A549 (cell line): ENCODE results near the gene OR6C1. TPM values are rescaled to one million over a fixed set of nuclear protein-coding genes. Genes with fewer than 3 reads are reported as not detected.

Source experiments
- ATAC-seq, 2 experiments: fragments of 200-7000 bp in 1 of 2; fragments of >200 bp in 1 of 2; cut with Nextera tagmentation in 1 of 2; cut with Tn5 transposase in 1 of 2; 3 replicates each; pipeline versions ENCODE4 v1.8.0 to v1.9.1; 2018 to 2020; ENCODE audit warnings: mild to moderate bottlenecking in 1 of 2, moderate library complexity in 1 of 2
- CTCF ChIA-PET: fragments of 300-600 bp; sonication (Branson Sonifier 250); formaldehyde crosslinking; extraction: SDS; loops from one replicate; lab custom pipeline; 2021; ENCODE audit warnings: antibody characterized with exemption, inconsistent platforms; lab: Yijun Ruan, JAX
- POLR2A ChIA-PET: fragments of 350-600 bp; formaldehyde crosslinking; extraction: SDS; loops from one replicate; lab custom pipeline; 2021; ENCODE audit warnings: antibody characterized with exemption, inconsistent platforms; lab: Yijun Ruan, JAX
- DNase-seq, 2 experiments: peaks; one replicate each; pipeline versions ENCODE4 v3.0.0 to v3.0.0-alpha.2; 2011 to 2016; ENCODE audit warnings: low read depth in 1 of 2, low spot score in 1 of 2
- FAIRE-seq: peaks from 2 replicates; lab custom pipeline; 2011; peaks lifted over from hg19 to GRCh38; lab: Jason Lieb, UNC
- H3K27ac ChIP-seq, 2 experiments: fragments of >200 bp; sonication (Bioruptor Twin); formaldehyde crosslinking; 3 replicates each; pipeline ENCODE4 v1.5.1; 2016 to 2017
- H3K4me1 ChIP-seq: fragments of >200 bp; sonication (Bioruptor Twin); formaldehyde crosslinking; 3 replicates; pipeline ENCODE4 v1.6.1; 2016
- H3K4me2 ChIP-seq: fragments of >200 bp; sonication (Bioruptor Twin); formaldehyde crosslinking; 3 replicates; pipeline ENCODE4 v1.6.1; 2016
- H3K4me3 ChIP-seq: fragments of >200 bp; sonication (Bioruptor Twin); formaldehyde crosslinking; 3 replicates; pipeline ENCODE4 v1.5.1; 2016
- H3K9me3 ChIP-seq: fragments of >200 bp; sonication (Bioruptor Twin); formaldehyde crosslinking; 3 replicates; pipeline ENCODE4 v1.6.1; 2016
- BHLHE40 ChIP-seq: IDR thresholded peaks from 2 replicates; pipeline ENCODE4 v1.6.1; 2012; ENCODE audit warnings: low read depth, low read length, inconsistent platforms
- CHD2 ChIP-seq: fragments of 150-350 bp; IDR thresholded peaks from 2 replicates; pipeline ENCODE4 v1.6.1; 2014; ENCODE audit warnings: low read length; ENCODE audit not compliant: partially characterized antibody
- EHF ChIP-seq: fragments of 250-450 bp; sonication (Bioruptor Pico); IDR thresholded peaks from 2 replicates; pipeline ENCODE4 v1.5.0; 2020; ENCODE audit warnings: mild to moderate bottlenecking
- ESRRA ChIP-seq: fragments of 150-350 bp; IDR thresholded peaks from 2 replicates; pipeline ENCODE4 v1.6.1; 2014; ENCODE audit warnings: mild to moderate bottlenecking, low read length, borderline replicate concordance
- HEYL ChIP-seq: fragments of 250-450 bp; sonication (Bioruptor Pico); IDR thresholded peaks from 2 replicates; pipeline ENCODE4 v1.8.0; 2021; ENCODE audit warnings: mild to moderate bottlenecking, moderate library complexity
- JUNB ChIP-seq: fragments of >200 bp; sonication (Bioruptor Twin); formaldehyde crosslinking; IDR thresholded peaks from 2 replicates; pipeline ENCODE4 v1.6.1; 2016
- KDM1A ChIP-seq: fragments of 200-600 bp; sonication (generic); IDR thresholded peaks from 2 replicates; pipeline ENCODE4 v1.6.1; 2016; ENCODE audit warnings: low read depth, mild to moderate bottlenecking
- MAZ ChIP-seq: fragments of 150-350 bp; IDR thresholded peaks from 2 replicates; pipeline ENCODE4 v1.6.1; 2014; ENCODE audit warnings: antibody characterized with exemption, low read depth, low read length, borderline replicate concordance
- MYC ChIP-seq: IDR thresholded peaks from 2 replicates; pipeline ENCODE4 v1.6.1; 2012; ENCODE audit warnings: mild to moderate bottlenecking, inconsistent platforms, low read length, improper control_type of control experiment, borderline replicate concordance
- NR3C1 ChIP-seq: fragments of >200 bp; sonication (Bioruptor Twin); formaldehyde crosslinking; IDR thresholded peaks from 3 replicates; pipeline ENCODE4 v1.6.1; 2017
- PBX3 ChIP-seq: IDR thresholded peaks from 2 replicates; pipeline ENCODE4 v1.6.1; 2012
- RCOR1 ChIP-seq: fragments of 150-350 bp; IDR thresholded peaks from 2 replicates; pipeline ENCODE4 v1.6.1; 2014; ENCODE audit warnings: antibody characterized with exemption, low read length, low read depth
- SMC3 ChIP-seq: fragments of >200 bp; sonication (Bioruptor Twin); formaldehyde crosslinking; IDR thresholded peaks from 3 replicates; pipeline ENCODE4 v1.6.1; 2018; ENCODE audit warnings: inconsistent platforms
- SREBF2 ChIP-seq: fragments of 450-650 bp; IDR thresholded peaks from 2 replicates; pipeline ENCODE4 v1.6.1; 2014; ENCODE audit warnings: mild to moderate bottlenecking, moderate library complexity
- ZSCAN20 ChIP-seq: fragments of 250-450 bp; sonication (Bioruptor Pico); IDR thresholded peaks from 2 replicates; pipeline ENCODE4 v1.8.0; 2022; ENCODE audit warnings: mild to moderate bottlenecking, moderate library complexity
- WGBS: methylation state at CpG from one replicate; pipeline ENCODE4 v1.1.6; 2017; ENCODE audit errors: missing lambda C conversion rate; 5-methylcytosine and 5-hydroxymethylcytosine counted together
- polyA plus RNA-seq, 4 experiments: library from polyadenylated mRNA; depleted of rRNA in 3 of 4; stranded (reverse); fragments of >200 nt; fragmentation: RNase III in 1 of 4; extraction: RNeasy Plus Mini Kit Qiagen cat#74134 plus additional on column Dnase treatment in 1 of 4; gene quantifications; 2 replicates in 3 of 4; 3 replicates in 1 of 4; pipeline ENCODE4 v1.2.3, GENCODE V29; 2011 to 2017
- TF ChIP-seq, protein P1 (sequence below): fragments of 450-650 bp; IDR thresholded peaks from 2 replicates; pipeline ENCODE4 v1.6.1; 2014; ENCODE audit warnings: antibody characterized with exemption
- TF ChIP-seq, protein P2 (sequence below): fragments of >200 bp; sonication (Bioruptor Twin); formaldehyde crosslinking; IDR thresholded peaks from 3 replicates; pipeline ENCODE4 v1.5.1; 2016

The OR6C1 gene
- polyA plus RNA-seq, 2 of the 4 experiments (the other 2 are of a cell fraction) = not detected

DNA sequence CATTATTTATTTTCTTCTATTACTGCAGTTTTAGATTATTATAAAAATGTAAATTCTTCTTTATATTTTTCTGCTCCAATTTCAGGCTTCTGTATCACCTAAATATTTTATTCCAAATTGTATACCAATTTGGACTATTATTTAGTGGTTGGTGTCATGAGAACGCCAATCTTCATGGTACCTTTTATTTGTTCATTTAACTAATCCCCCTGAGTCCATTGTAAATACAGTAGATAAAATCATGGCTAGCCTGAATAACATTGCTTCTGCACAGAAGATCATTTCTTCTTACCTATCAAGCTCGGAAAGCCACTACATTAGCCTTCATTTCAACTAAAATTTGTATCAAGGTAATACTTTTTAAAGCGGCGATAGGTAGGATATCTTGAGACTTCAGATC, 48.5 kb downstream of the OR6C1 start, which contains the start of gene OR6C75:
OR6C75 (plus strand) TSS at position 301 of the 400 bp plus-strand sequence. CDS start 2,136 bp downstream, outside the sequence.
- WGBS = 26% methylated on average over 4 of the region's 4 CpGs
- no peak within 1 kb of the TSS for H3K27ac ChIP-seq
- H3K4me2 ChIP-seq = no peak within 1 kb of the TSS
- FAIRE-seq (no peak), DNase-seq (no peak), ATAC-seq (no peak)
- H3K4me3 ChIP-seq = no peak within 1 kb of the TSS
- TF ChIP-seq JUNB (no peak), HEYL (CRISPR knock-in tag) (no peak), MAZ (no peak), ZSCAN20 (CRISPR knock-in tag) (no peak), KDM1A (no peak), SMC3 (no peak), SREBF2 (no peak)
- CTCF ChIA-PET = no interaction called here
- POLR2A ChIA-PET = no interaction called here
- H3K9me3 ChIP-seq = no peaks in the 10 kb centered on the region
- H3K4me1 ChIP-seq = no peaks in the 10 kb centered on the region

- no peaks in the 10 kb centered on the region for H3K4me1 ChIP-seq
- no peaks in the 10 kb centered on the region for H3K9me3 ChIP-seq
- FAIRE-seq (no peak), DNase-seq (no peak), ATAC-seq (no peak)
- CTCF ChIA-PET = no interaction called here
- POLR2A ChIA-PET = no interaction called here
- no peak overlapping the region for H3K4me2 ChIP-seq
- no peak overlapping the region for H3K27ac ChIP-seq
- H3K4me3 ChIP-seq = no peak overlapping the region
- TF ChIP-seq JUNB (no peak), SMC3 (no peak), RCOR1 (no peak), KDM1A (no peak), PBX3 (no peak), BHLHE40 (no peak), NR3C1 (no peak), ESRRA (no peak), CHD2 (no peak), EHF (no peak), MYC (no peak)
- TF ChIP-seq, protein P1, sequence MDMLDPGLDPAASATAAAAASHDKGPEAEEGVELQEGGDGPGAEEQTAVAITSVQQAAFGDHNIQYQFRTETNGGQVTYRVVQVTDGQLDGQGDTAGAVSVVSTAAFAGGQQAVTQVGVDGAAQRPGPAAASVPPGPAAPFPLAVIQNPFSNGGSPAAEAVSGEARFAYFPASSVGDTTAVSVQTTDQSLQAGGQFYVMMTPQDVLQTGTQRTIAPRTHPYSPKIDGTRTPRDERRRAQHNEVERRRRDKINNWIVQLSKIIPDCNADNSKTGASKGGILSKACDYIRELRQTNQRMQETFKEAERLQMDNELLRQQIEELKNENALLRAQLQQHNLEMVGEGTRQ = no peak
- TF ChIP-seq, protein P2, sequence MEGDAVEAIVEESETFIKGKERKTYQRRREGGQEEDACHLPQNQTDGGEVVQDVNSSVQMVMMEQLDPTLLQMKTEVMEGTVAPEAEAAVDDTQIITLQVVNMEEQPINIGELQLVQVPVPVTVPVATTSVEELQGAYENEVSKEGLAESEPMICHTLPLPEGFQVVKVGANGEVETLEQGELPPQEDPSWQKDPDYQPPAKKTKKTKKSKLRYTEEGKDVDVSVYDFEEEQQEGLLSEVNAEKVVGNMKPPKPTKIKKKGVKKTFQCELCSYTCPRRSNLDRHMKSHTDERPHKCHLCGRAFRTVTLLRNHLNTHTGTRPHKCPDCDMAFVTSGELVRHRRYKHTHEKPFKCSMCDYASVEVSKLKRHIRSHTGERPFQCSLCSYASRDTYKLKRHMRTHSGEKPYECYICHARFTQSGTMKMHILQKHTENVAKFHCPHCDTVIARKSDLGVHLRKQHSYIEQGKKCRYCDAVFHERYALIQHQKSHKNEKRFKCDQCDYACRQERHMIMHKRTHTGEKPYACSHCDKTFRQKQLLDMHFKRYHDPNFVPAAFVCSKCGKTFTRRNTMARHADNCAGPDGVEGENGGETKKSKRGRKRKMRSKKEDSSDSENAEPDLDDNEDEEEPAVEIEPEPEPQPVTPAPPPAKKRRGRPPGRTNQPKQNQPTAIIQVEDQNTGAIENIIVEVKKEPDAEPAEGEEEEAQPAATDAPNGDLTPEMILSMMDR = no peak
- WGBS = under 1% methylated on average over 3 of the region's 3 CpGs
Measured at GRCh38 chr12:55365086-55365485, 50.9 kb downstream of the OR6C1 start.

Other genes with a start within 250 kb of the OR6C1 start
- gene OR9K2, start 187.9 kb upstream of the OR6C1 start, polyA plus RNA-seq (2011; rRNA removed) = not detected in 2 replicates
- gene OR9K2, start 187.9 kb upstream of the OR6C1 start, polyA plus RNA-seq (2017; fragmentation: RNase III; extraction: RNeasy Plus Mini Kit Qiagen cat#74134 plus additional on column Dnase treatment) = not detected in 3 replicates
- not detected in 2 replicates for gene OR10A7, start 93.3 kb upstream of the OR6C1 start, polyA plus RNA-seq (2011; rRNA removed)
- gene OR10A7, start 93.3 kb upstream of the OR6C1 start, polyA plus RNA-seq (2017; fragmentation: RNase III; extraction: RNeasy Plus Mini Kit Qiagen cat#74134 plus additional on column Dnase treatment) = not detected in 3 replicates
- not detected in 2 replicates for gene OR6C74, start 69.7 kb upstream of the OR6C1 start, polyA plus RNA-seq (2011; rRNA removed)
- not detected in 3 replicates for gene OR6C74, start 69.7 kb upstream of the OR6C1 start, polyA plus RNA-seq (2017; fragmentation: RNase III; extraction: RNeasy Plus Mini Kit Qiagen cat#74134 plus additional on column Dnase treatment)
- not detected in 2 replicates for gene OR6C6, start 17.8 kb upstream of the OR6C1 start, polyA plus RNA-seq (2011; rRNA removed)
- not detected in 3 replicates for gene OR6C6, start 17.8 kb upstream of the OR6C1 start, polyA plus RNA-seq (2017; fragmentation: RNase III; extraction: RNeasy Plus Mini Kit Qiagen cat#74134 plus additional on column Dnase treatment)
- gene OR6C3, start 16.4 kb downstream of the OR6C1 start, polyA plus RNA-seq (2011; rRNA removed) = not detected in 2 replicates
- not detected in 3 replicates for gene OR6C3, start 16.4 kb downstream of the OR6C1 start, polyA plus RNA-seq (2017; fragmentation: RNase III; extraction: RNeasy Plus Mini Kit Qiagen cat#74134 plus additional on column Dnase treatment)
- not detected in 2 replicates for gene OR6C75, start 48.6 kb downstream of the OR6C1 start, polyA plus RNA-seq (2011; rRNA removed)
- not detected in 3 replicates for gene OR6C75, start 48.6 kb downstream of the OR6C1 start, polyA plus RNA-seq (2017; fragmentation: RNase III; extraction: RNeasy Plus Mini Kit Qiagen cat#74134 plus additional on column Dnase treatment)
- not detected in 2 replicates for gene OR6C65, start 86.2 kb downstream of the OR6C1 start, polyA plus RNA-seq (2011; rRNA removed)
- gene OR6C65, start 86.2 kb downstream of the OR6C1 start, polyA plus RNA-seq (2017; fragmentation: RNase III; extraction: RNeasy Plus Mini Kit Qiagen cat#74134 plus additional on column Dnase treatment) = not detected in 3 replicates
- gene OR6C76, start 111.9 kb downstream of the OR6C1 start, polyA plus RNA-seq (2011; rRNA removed) = not detected in 2 replicates
- not detected in 3 replicates for gene OR6C76, start 111.9 kb downstream of the OR6C1 start, polyA plus RNA-seq (2017; fragmentation: RNase III; extraction: RNeasy Plus Mini Kit Qiagen cat#74134 plus additional on column Dnase treatment)
- not detected in 2 replicates for gene OR6C2, start 129.7 kb downstream of the OR6C1 start, polyA plus RNA-seq (2011; rRNA removed)
- gene OR6C2, start 129.7 kb downstream of the OR6C1 start, polyA plus RNA-seq (2017; fragmentation: RNase III; extraction: RNeasy Plus Mini Kit Qiagen cat#74134 plus additional on column Dnase treatment) = not detected in 3 replicates
- gene OR6C70, start 155.8 kb downstream of the OR6C1 start, polyA plus RNA-seq (2011; rRNA removed) = not detected in 2 replicates
- gene OR6C70, start 155.8 kb downstream of the OR6C1 start, polyA plus RNA-seq (2017; fragmentation: RNase III; extraction: RNeasy Plus Mini Kit Qiagen cat#74134 plus additional on column Dnase treatment) = not detected in 3 replicates
- not detected in 2 replicates for gene OR6C68, start 178.0 kb downstream of the OR6C1 start, polyA plus RNA-seq (2011; rRNA removed)
- gene OR6C68, start 178.0 kb downstream of the OR6C1 start, polyA plus RNA-seq (2017; fragmentation: RNase III; extraction: RNeasy Plus Mini Kit Qiagen cat#74134 plus additional on column Dnase treatment) = not detected in 3 replicates
- not detected in 2 replicates for gene OR6C4, start 235.3 kb downstream of the OR6C1 start, polyA plus RNA-seq (2011; rRNA removed)
- gene OR6C4, start 235.3 kb downstream of the OR6C1 start, polyA plus RNA-seq (2017; fragmentation: RNase III; extraction: RNeasy Plus Mini Kit Qiagen cat#74134 plus additional on column Dnase treatment) = not detected in 3 replicates